HG03575 (cell line): ENCODE results near the gene LZTS3.
"Not testable (repeated sequence)": the region's sequence is repeated elsewhere in the genome, so short reads cannot be mapped to it uniquely, and the experiment has no call there.

Experiments used
- ATAC-seq: cut with Tn5 transposase; IDR thresholded peaks from one replicate; pipeline ENCODE4 v1.9.1; 2021; ENCODE audit not compliant: unreplicated experiment, insufficient number of reproducible peaks, low FRiP score; ENCODE audit errors: extremely low read depth

The LZTS3 gene

GRCh38 chr20:3193806-3194616 lies 20.7 kb upstream of the LZTS3 start:
- no peak for ATAC-seq

GRCh38 chr20:3192226-3193015 lies 19.1 kb upstream of the LZTS3 start:
- no peak for ATAC-seq

DNA sequence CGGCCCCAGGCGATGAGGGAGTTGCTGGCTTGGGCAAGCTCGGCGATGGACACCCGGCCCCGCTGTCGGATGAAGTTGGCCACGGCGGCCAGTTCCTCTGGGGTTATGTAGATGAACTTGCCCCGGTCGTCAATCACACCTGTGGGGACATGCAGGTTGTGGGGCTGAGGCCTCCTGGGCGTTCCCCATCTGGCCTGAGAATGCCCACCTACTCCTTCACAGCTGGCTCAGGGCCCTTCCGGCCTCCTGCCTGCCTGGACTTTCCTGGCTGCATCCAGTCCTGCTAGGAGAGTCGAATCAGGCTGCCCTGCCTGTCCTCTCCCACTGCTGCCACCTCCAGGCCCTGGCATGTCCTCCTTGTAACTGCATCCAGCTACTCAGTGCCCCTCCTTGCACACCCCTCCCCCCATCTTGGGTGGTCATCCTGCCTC lies 17.3 kb upstream of the LZTS3 start:
- no peak for ATAC-seq

- ATAC-seq, result no peak
Measured at GRCh38 chr20:3189561-3190131, 16.3 kb upstream of the LZTS3 start.

DNA sequence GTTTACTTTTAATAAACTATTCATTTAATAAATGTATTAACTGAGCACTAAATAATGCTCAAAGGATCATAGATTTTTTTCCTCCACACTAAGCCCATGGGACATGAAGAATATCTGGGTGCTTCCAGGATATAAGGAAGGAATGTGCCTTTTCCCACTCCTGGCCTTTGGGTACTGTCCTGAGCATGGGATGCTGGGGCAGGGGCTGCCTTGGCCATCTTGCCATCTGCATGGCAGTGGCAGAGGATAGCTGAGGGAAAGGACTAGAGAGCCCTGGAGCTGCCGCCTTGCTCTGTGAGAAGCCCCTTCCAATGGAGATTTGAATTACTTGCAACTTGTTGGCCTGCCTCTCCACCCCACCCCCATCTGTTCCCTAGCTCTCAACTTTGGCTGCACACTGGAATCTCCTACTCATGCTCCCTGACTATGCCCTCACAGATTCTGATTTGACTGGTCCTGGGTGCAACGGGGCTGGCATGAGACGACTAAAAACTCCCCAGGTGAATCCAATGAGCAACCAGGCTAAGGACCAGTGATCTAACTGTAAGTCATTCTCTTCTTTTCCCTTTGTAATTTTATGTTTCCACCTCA lies 15.6 kb upstream of the LZTS3 start:
- no peak for ATAC-seq

DNA sequence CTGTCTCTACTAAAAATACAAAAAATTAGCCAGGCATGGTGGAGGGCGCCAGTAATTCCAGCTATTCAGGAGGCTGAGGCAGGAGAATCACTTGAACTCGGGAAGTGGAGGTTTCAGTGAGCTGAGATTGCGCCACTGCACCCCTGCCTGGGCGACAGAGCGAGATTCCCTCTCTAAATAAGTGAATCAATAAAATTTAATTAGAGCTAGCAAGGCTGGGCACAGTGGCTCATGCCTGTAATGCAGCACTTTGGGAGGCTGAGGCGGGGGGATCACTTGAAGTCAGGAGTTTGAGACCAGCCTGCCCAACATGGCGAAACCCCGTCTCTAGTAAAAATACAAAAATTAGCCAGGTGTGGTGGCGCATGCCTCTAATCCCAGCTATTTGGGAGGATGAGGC lies 14.5 kb upstream of the LZTS3 start:
- not testable (repeated sequence) for ATAC-seq

GRCh38 chr20:3183896-3184612 lies 10.7 kb upstream of the LZTS3 start:
- no peak for ATAC-seq

GRCh38 chr20:3182429-3182828 lies 9.1 kb upstream of the LZTS3 start:
- ATAC-seq, result not testable (repeated sequence)

DNA sequence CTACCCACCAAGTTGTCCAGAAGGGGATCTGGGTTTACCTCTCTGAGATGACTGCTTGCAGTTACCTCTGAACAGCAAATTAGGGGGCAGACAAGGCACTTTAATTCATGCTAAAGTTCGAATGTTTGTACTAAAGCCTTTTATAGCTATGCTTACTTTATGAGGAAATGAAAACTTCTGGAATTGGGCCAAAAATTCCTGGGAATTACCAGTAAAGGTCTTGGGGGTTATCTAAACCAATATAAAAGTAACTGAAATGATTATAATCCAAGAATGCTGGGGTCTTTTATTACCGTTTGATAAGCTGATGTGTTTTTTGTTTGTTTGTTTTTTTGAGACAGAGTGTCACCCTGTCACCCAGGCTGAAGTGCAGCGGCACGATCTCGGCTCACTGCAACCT lies 7.9 kb upstream of the LZTS3 start:
- ATAC-seq, result no peak

GRCh38 chr20:3180319-3180718 lies 7.0 kb upstream of the LZTS3 start:
- ATAC-seq, result no peak

GRCh38 chr20:3177746-3178485 lies 4.6 kb upstream of the LZTS3 start:
- no peak for ATAC-seq

- ATAC-seq, result no peak
Measured at GRCh38 chr20:3175270-3175669, 1.9 kb upstream of the LZTS3 start.

GRCh38 chr20:3174442-3175261 lies 1.3 kb upstream of the LZTS3 start:
- ATAC-seq, result no peak

DNA sequence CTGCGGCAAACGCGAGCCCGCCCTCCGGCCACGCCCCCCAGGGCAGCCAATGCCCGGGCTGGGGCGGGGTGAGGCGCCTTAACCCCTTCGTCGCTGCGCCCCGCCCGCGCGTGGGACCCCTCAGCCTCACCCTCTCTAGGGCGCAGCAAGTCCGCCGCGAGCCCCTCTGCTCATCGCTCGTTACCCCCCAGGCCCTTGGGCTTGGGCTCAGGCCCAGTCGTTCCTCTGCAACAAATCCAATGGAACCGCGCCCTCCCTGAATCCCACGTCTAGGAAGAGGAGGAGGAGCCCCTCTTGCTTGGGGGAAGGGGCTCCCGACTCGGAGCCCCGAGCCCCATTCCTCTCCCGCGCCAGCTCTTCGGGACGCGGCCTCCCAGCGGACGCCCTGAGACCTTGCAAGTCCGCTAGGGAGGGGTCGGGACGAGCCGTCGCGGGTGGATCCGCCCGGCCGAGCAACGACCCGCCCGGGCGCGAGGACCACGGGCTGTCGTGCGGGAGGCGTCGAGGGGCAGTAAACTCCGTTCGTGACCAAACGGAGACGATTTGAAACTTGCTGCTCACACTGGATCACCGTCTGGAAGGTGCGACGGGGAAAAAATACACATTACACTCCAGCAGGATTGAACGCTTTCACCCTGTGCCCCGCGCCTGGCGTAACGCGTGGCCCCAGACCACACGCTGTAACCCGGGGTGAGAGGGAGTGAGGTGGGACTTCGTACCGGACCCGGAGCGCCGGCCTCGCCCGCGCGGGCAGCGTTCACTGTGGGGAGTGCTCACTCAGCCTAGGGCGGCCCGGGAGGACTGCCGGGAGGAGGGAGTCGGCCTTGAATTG lies 477 bp upstream of the LZTS3 start:
- ATAC-seq, result no peak

- no peak for ATAC-seq
Measured at GRCh38 chr20:3172126-3172932, 1.0 kb downstream of the LZTS3 start.
